Gastrocnemius medialis (tissue), 4 donors: ENCODE measurements around the gene ASRGL1. TPM values are rescaled to one million over a fixed set of nuclear protein-coding genes. Genes with fewer than 3 reads are reported as not detected.

Experiments
- ATAC-seq, 2 donors: fragments of 150-250 bp; one replicate each; pipeline ENCODE4 v1.9.1; 2016
- DNase-seq, 2 donors: peaks; one replicate each; pipeline ENCODE4 v3.0.0-alpha.2; 2019
- H3K27ac ChIP-seq, 4 donors: fragments of 200-600 bp; sonication (generic); 1 replicate in 1 of 4; 2 replicates in 3 of 4; pipeline ENCODE4 v1.5.1; 2016 to 2018; ENCODE audit warnings: mild to moderate bottlenecking in 2 of 4, moderate library complexity in 1 of 4
- H3K27me3 ChIP-seq, 3 donors: fragments of 200-600 bp; sonication (generic) in 2 of 3; 1 replicate in 1 of 3; 2 replicates in 2 of 3; pipeline versions ENCODE4 v1.5.1 to v1.6.0; 2016 to 2019; ENCODE audit warnings: mild to moderate bottlenecking in 1 of 3, moderate library complexity in 1 of 3
- H3K36me3 ChIP-seq, 2 donors: fragments of 200-600 bp; sonication (generic) in 1 of 2; one replicate each; pipeline ENCODE4 v1.5.1; 2017 to 2018
- H3K4me1 ChIP-seq, 2 donors: fragments of 200-600 bp; sonication (generic) in 1 of 2; one replicate each; pipeline ENCODE4 v1.5.1; 2016 to 2017; ENCODE audit warnings: mild to moderate bottlenecking in 2 of 2
- H3K4me3 ChIP-seq, 4 donors: fragments of 200-600 bp; sonication (generic) in 3 of 4; 1 replicate in 1 of 4; 2 replicates in 3 of 4; pipeline ENCODE4 v1.5.1; 2016 to 2019; ENCODE audit warnings: mild to moderate bottlenecking in 2 of 4
- H3K9me3 ChIP-seq, 3 donors: fragments of 200-600 bp; sonication (generic) in 2 of 3; 1 replicate in 1 of 3; 2 replicates in 2 of 3; pipeline ENCODE4 v1.5.1; 2016 to 2019
- POLR2A ChIP-seq, 2 donors: fragments of 450-650 bp; IDR thresholded peaks; one replicate each; pipeline ENCODE4 v1.6.1; 2017; ENCODE audit warnings: antibody characterized with exemption in 2 of 2, mild to moderate bottlenecking in 2 of 2, moderate library complexity in 2 of 2
- in situ Hi-C, 4 donors: fragments of 200-750 bp; cut with MboI; loops; one replicate each; pipeline versions ENCODE4 v1.15.0 to v1.8.0; 2017; ENCODE audit warnings: low sequenced_read_pairs in 4 of 4
- intact Hi-C: fragments of 100-400 bp; cut with DNase I; formaldehyde crosslinking; loops from one replicate; pipeline ENCODE4 v1.15.1; 2023; ENCODE audit warnings: low total_unique reads
- total RNA-seq, 4 donors: library from RNA; depleted of rRNA; stranded (reverse); fragments of >200 nt; gene quantifications; one replicate each; pipeline versions ENCODE4 v1.1.0 to v1.2.3, GENCODE V29; 2016
- TF ChIP-seq, protein P1 (sequence below), 5 experiments: fragments of 450-650 bp in 3 of 5; fragments of 200-600 bp in 2 of 5; sonication (generic) in 2 of 5; IDR thresholded peaks in 4 of 5; conservative IDR thresholded peaks in 1 of 5; 1 replicate in 4 of 5; 2 replicates in 1 of 5; pipeline ENCODE4 v1.5.1; 2016 to 2019; ENCODE audit warnings: antibody characterized with exemption in 5 of 5, mild to moderate bottlenecking in 3 of 5, moderate library complexity in 3 of 5

The ASRGL1 gene
- total RNA-seq, 4 donors from 2014 or later, result 6.4 to 24.6 (median 8.7) TPM

DNA sequence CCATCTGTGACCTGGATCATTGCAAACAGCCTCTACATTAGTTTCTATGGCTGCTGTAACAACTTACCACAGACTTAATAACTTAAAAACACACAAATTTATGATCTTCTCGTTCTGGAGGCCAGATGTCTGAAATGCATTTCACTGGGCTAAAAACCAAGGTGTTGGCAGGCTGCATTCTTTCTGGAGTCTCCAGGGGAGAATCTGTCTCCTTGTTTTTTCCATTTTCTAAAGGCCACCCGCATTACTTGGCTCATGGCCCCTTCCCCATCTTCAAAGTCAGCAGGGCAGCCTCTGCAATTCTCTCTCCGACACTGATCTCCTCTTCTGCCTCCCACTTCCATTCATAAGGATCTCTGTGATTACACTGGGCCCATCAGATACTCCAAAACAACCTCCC lies 93.2 kb downstream of the ASRGL1 start:
- Histone ChIP-seq H3K27me3 (no peaks in the 10 kb centered on the region), H3K9me3 (no peaks in the 10 kb centered on the region), H3K36me3 (no peaks in the 10 kb centered on the region), H3K4me3 (no peak overlapping the region), H3K27ac (no peak overlapping the region), H3K4me1 (peaks cover 5 to 8% of the 10 kb centered on the region in 2 donors)
- intact Hi-C loops, result no loop called here
- ATAC-seq (no peak), DNase-seq (no peak)
- in situ Hi-C loops, result no loop called here
- TF ChIP-seq, protein P1, sequence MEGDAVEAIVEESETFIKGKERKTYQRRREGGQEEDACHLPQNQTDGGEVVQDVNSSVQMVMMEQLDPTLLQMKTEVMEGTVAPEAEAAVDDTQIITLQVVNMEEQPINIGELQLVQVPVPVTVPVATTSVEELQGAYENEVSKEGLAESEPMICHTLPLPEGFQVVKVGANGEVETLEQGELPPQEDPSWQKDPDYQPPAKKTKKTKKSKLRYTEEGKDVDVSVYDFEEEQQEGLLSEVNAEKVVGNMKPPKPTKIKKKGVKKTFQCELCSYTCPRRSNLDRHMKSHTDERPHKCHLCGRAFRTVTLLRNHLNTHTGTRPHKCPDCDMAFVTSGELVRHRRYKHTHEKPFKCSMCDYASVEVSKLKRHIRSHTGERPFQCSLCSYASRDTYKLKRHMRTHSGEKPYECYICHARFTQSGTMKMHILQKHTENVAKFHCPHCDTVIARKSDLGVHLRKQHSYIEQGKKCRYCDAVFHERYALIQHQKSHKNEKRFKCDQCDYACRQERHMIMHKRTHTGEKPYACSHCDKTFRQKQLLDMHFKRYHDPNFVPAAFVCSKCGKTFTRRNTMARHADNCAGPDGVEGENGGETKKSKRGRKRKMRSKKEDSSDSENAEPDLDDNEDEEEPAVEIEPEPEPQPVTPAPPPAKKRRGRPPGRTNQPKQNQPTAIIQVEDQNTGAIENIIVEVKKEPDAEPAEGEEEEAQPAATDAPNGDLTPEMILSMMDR (IDR thresholded peaks at IDR 0.05 in 4 of 5, conservative IDR thresholded peaks at IDR 0.05 in 1 of 5), result no peak
- TF ChIP-seq POLR2A (IDR thresholded peaks at IDR 0.05), result no peak

DNA sequence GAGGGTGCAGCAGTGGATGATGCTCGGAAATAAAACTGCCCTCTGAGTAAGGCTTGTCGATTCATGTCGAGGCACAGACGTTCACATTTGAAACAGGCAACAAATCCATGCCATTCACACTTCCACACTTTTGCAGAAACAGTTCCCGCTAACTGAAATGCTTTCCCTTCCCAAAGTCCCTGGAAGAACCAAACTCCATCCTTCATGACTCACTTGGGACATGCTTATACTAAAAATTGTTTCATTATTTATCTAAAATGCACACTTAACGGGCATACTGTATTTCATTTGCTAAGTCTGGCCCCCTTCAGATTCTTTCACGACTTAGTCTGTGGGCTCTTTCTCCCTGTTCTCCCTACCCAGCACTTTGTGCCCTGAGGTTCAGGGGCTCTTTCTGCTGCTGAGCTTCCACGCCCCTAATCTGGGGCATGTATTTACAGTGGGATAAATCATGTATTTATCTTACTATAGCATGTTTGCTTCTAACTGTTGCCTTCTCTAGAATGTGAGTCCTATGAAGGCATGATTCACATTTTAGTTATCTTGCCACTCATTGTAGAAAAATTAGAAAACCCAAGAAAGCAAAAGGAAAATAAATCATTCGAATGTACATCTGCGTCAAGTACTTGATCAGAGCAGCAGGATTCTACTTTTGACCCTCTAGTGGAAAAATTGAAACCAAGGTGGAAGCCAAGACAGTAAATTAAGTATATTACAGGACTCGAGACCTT lies 94.1 kb downstream of the ASRGL1 start:
- DNase-seq (no peak), ATAC-seq (no peak)
- no peak overlapping the region for H3K27ac ChIP-seq
- in situ Hi-C loops, result no loop called here
- TF ChIP-seq, protein P1 (IDR thresholded peaks at IDR 0.05 in 4 of 5, conservative IDR thresholded peaks at IDR 0.05 in 1 of 5), result no peak
- H3K27me3 ChIP-seq, result no peaks in the 10 kb centered on the region
- H3K9me3 ChIP-seq, result no peaks in the 10 kb centered on the region
- H3K36me3 ChIP-seq, result no peaks in the 10 kb centered on the region
- no peak overlapping the region for H3K4me3 ChIP-seq
- H3K4me1 ChIP-seq, result peaks cover 5 to 8% of the 10 kb centered on the region in 2 donors
- intact Hi-C loops, result no loop called here

DNA sequence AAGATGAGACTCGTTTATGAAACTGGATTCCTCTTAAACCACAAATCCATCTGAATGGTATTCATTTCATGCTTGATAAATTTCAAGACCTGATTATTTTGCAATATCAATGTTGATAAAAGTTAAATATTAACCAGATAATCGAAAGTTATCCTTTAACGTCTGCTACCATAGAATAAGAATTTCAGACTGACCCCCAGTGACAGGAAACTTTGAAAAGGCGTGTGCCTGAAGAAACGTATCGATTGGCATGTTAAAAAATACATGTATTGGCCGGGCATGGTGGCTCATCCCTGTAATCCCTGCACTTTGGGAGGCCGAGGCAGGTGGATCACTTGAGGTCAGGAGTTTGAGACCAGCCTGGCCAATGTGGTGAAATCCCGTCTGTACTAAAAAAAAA lies 95.4 kb downstream of the ASRGL1 start:
- no peak for ATAC-seq
- H3K36me3 ChIP-seq, result no peaks in the 10 kb centered on the region
- H3K27ac ChIP-seq, result peak overlapping the region in 3 of 4 donors; percentile 64 to 78 (median 76)
- peaks cover 5 to 8% of the 10 kb centered on the region in 2 donors for H3K4me1 ChIP-seq
- in situ Hi-C loops, result no loop called here
- no peak for DNase-seq
- intact Hi-C loops, result no loop called here
- no peaks in the 10 kb centered on the region for H3K9me3 ChIP-seq
- no peak overlapping the region for H3K4me3 ChIP-seq
- H3K27me3 ChIP-seq, result no peaks in the 10 kb centered on the region
- no peak for TF ChIP-seq POLR2A (IDR thresholded peaks at IDR 0.05)
- TF ChIP-seq, protein P1 (IDR thresholded peaks at IDR 0.05 in 4 of 5, conservative IDR thresholded peaks at IDR 0.05 in 1 of 5), result no peak

DNA sequence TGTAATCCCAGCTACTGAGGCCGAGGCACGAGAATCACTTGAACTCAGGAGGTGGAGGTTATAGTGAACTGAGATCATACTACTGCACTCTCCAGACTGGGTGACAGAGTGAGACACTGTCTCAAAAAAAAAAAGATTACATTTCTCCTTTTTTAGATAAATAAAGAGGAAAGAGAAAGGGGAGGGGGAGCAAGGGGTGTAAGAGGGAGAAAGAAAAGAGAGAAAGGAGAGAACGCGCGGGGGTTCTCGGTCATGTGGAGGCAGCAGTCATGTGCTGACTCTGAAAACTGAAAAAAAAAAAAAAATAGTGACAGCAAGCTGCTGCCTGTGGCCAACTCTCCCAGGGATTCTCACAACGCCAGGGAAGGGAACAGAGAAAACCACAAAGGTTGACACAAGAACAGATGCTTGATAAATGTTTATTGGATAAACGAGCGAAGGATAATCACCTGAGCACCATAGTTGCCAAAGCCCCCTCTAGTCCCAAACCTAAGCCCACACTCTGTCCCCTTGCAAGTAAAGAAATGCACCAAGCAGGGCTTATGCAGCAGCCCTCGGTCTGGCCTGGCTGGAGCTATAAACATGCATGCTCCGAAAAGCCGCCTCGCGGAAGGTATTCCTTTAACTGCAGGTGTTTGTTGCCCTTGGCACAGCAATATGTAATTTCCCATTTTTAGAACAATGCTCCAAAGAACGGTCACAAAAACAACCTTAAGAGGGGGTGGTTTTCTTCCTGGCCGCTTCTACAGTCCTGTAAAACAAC lies 96.1 kb downstream of the ASRGL1 start:
- Histone ChIP-seq H3K4me3 (peak overlapping the region in 1 of 4 donors; percentile 2), H3K27ac (peak overlapping the region; percentile 52 to 78 (median 70)), H3K4me1 (peaks cover 5 to 8% of the 10 kb centered on the region in 2 donors), H3K36me3 (no peaks in the 10 kb centered on the region), H3K27me3 (no peaks in the 10 kb centered on the region), H3K9me3 (no peaks in the 10 kb centered on the region)
- in situ Hi-C loops (no loop called here), intact Hi-C loops (no loop called here)
- TF ChIP-seq, protein P1 (IDR thresholded peaks at IDR 0.05 in 4 of 5, conservative IDR thresholded peaks at IDR 0.05 in 1 of 5), result no peak
- TF ChIP-seq POLR2A (IDR thresholded peaks at IDR 0.05), result no peak
- DNase-seq, result no peak
- peak; percentile 34 to 60 for ATAC-seq
